SU-DHL-6 (cell line): Measurements from ENCODE around the gene ABCD3.
A peak's percentile ranks its signal among the peaks of the same experiment; 100 is the strongest.

Source experiments
- H2AFZ ChIP-seq: fragments of 200-600 bp; sonication (generic); 2 replicates; pipeline ENCODE4 v1.6.1; 2014; ENCODE audit warnings: low read depth, mild to moderate bottlenecking, moderate library complexity, mixed read lengths, antibody characterized with exemption, low read length; ENCODE audit not compliant: severe bottlenecking
- H3F3A ChIP-seq: fragments of 200-600 bp; shearing (Covaris generic); 2 replicates; pipeline ENCODE4 v1.6.0; 2016; ENCODE audit warnings: antibody characterized with exemption, mild to moderate bottlenecking; ENCODE audit not compliant: insufficient read depth
- H3K27ac ChIP-seq: fragments of 200-600 bp; sonication (generic); 2 replicates; pipeline ENCODE4 v1.5.1; 2016; ENCODE audit warnings: low read depth, mild to moderate bottlenecking, low read length, moderate library complexity, mixed read lengths
- H3K27me3 ChIP-seq: fragments of 200-600 bp; sonication (generic), shearing (Covaris generic); 2 replicates; pipeline ENCODE4 v1.6.0; 2014; ENCODE audit warnings: mild to moderate bottlenecking, low read length
- H3K36me3 ChIP-seq: fragments of 200-600 bp; sonication (generic); 2 replicates; pipeline ENCODE4 v1.6.1; 2014; ENCODE audit warnings: mild to moderate bottlenecking, low read length, mixed read lengths
- H3K4me2 ChIP-seq: fragments of 300-600, 200-600 bp; shearing (Covaris generic), sonication (generic); 2 replicates; pipeline ENCODE4 v1.6.0; 2014; ENCODE audit warnings: low read length, low read depth, mild to moderate bottlenecking; ENCODE audit not compliant: poor library complexity, severe bottlenecking
- H3K4me3 ChIP-seq: fragments of 200-600 bp; sonication (generic); 2 replicates; pipeline ENCODE4 v1.5.1; 2014; ENCODE audit warnings: antibody characterized with exemption, low read length, mild to moderate bottlenecking, mixed read lengths; ENCODE audit not compliant: insufficient read depth, poor library complexity, severe bottlenecking
- H3K79me2 ChIP-seq: fragments of 200-600 bp; sonication (generic); 2 replicates; pipeline ENCODE4 v1.6.1; 2014; ENCODE audit warnings: mild to moderate bottlenecking, low read length, moderate library complexity; ENCODE audit not compliant: insufficient read depth
- H3K9ac ChIP-seq: fragments of 200-600 bp; sonication (generic); 2 replicates; pipeline ENCODE4 v1.7.0; 2014; ENCODE audit warnings: mild to moderate bottlenecking, low read length
- H3K9me2 ChIP-seq: fragments of 200-600 bp; sonication (generic); replicated peaks from 2 replicates; pipeline ENCODE4 v1.6.1; 2014; ENCODE audit warnings: low read length; ENCODE audit not compliant: insufficient read depth
- H3K9me3 ChIP-seq: fragments of 200-600 bp; sonication (generic); 2 replicates; pipeline ENCODE4 v1.6.1; 2014; ENCODE audit warnings: low read length, mixed read lengths; ENCODE audit not compliant: insufficient read depth
- H4K20me1 ChIP-seq: fragments of 200-600 bp; sonication (generic); 2 replicates; pipeline ENCODE4 v1.6.1; 2014; ENCODE audit warnings: low read depth, mild to moderate bottlenecking, antibody characterized with exemption, low read length, moderate library complexity, mixed read lengths
- EZH2phosphoT487 ChIP-seq: fragments of 200-600 bp; sonication (generic), shearing (Covaris generic); conservative IDR thresholded peaks from 2 replicates; pipeline ENCODE4 v1.6.1; 2018; ENCODE audit warnings: mild to moderate bottlenecking, antibody characterized with exemption, low read length, moderate library complexity, mixed read lengths
- TF ChIP-seq, protein P1 (sequence below): fragments of 200-600 bp; sonication (generic); IDR thresholded peaks from one replicate; pipeline ENCODE4 v1.5.1; 2017; ENCODE audit warnings: antibody characterized with exemption, mild to moderate bottlenecking, low read length, moderate library complexity; ENCODE audit not compliant: insufficient read depth, poor library complexity, severe bottlenecking

ABCD3 gene

GRCh38 chr1:94384485-94385265 is 33.5 kb upstream of the ABCD3 start:
- Histone ChIP-seq H3K27ac (no peak overlapping the region), H3K4me2 (peak overlapping the region; percentile 1), H3K9me3 (peaks cover under 1% of the 10 kb centered on the region; the same call in 1 of the 2 replicates), H4K20me1 (no peaks in the 10 kb centered on the region), H3F3A (no peaks in the 10 kb centered on the region), H3K36me3 (no peaks in the 10 kb centered on the region), H2AFZ (peak overlapping the region; percentile 56), H3K79me2 (no peaks in the 10 kb centered on the region), H3K4me3 (no peak overlapping the region), H3K9ac (no peak overlapping the region), H3K27me3 (no peaks in the 10 kb centered on the region), H3K9me2 (no peaks in the 10 kb centered on the region)
- TF ChIP-seq, protein P1, sequence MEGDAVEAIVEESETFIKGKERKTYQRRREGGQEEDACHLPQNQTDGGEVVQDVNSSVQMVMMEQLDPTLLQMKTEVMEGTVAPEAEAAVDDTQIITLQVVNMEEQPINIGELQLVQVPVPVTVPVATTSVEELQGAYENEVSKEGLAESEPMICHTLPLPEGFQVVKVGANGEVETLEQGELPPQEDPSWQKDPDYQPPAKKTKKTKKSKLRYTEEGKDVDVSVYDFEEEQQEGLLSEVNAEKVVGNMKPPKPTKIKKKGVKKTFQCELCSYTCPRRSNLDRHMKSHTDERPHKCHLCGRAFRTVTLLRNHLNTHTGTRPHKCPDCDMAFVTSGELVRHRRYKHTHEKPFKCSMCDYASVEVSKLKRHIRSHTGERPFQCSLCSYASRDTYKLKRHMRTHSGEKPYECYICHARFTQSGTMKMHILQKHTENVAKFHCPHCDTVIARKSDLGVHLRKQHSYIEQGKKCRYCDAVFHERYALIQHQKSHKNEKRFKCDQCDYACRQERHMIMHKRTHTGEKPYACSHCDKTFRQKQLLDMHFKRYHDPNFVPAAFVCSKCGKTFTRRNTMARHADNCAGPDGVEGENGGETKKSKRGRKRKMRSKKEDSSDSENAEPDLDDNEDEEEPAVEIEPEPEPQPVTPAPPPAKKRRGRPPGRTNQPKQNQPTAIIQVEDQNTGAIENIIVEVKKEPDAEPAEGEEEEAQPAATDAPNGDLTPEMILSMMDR, result no peak
- no peak for TF ChIP-seq EZH2phosphoT487

GRCh38 chr1:94385308-94385929 is 32.8 kb upstream of the ABCD3 start:
- TF ChIP-seq, protein P1, result no peak
- no peak for TF ChIP-seq EZH2phosphoT487
- H3K9ac ChIP-seq, result no peak overlapping the region
- H3K4me2 ChIP-seq, result no peak overlapping the region
- no peaks in the 10 kb centered on the region for H3K9me2 ChIP-seq
- no peaks in the 10 kb centered on the region for H3F3A ChIP-seq
- H3K27me3 ChIP-seq, result no peaks in the 10 kb centered on the region
- H3K27ac ChIP-seq, result no peak overlapping the region
- no peaks in the 10 kb centered on the region for H4K20me1 ChIP-seq
- no peak overlapping the region for H3K4me3 ChIP-seq
- H3K79me2 ChIP-seq, result no peaks in the 10 kb centered on the region
- H3K9me3 ChIP-seq, result peaks cover 4% of the 10 kb centered on the region; the same call in 1 of the 2 replicates
- no peaks in the 10 kb centered on the region for H3K36me3 ChIP-seq
- H2AFZ ChIP-seq, result peak overlapping the region; percentile 56

DNA sequence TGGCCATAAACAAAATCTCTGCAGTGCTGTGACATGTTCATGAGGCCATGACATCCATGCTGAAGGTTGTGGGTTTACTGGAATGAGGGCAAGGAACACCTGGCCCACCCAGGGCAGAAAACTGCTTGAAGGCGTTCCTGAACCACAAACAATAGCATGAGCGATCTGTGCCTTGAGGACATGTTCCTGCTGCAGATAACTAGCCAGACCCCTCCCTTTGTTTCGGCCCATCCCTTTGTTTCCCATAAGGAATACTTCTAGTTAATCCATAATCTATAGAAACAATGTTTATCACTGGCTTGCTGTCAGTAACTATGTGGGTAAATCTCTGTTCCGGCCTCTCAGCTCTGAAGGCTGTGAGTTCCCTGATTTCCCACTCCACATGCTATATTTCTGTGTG is 28.9 kb upstream of the ABCD3 start:
- Histone ChIP-seq H3K9me3 (peaks cover 4% of the 10 kb centered on the region; the same call in 1 of the 2 replicates), H2AFZ (no peak overlapping the region), H3K9ac (no peak overlapping the region), H3K9me2 (no peaks in the 10 kb centered on the region), H3K79me2 (no peaks in the 10 kb centered on the region), H3F3A (no peaks in the 10 kb centered on the region), H3K4me2 (no peak overlapping the region), H3K27ac (no peak overlapping the region), H4K20me1 (no peaks in the 10 kb centered on the region), H3K27me3 (no peaks in the 10 kb centered on the region), H3K4me3 (no peak overlapping the region), H3K36me3 (no peaks in the 10 kb centered on the region)
- TF ChIP-seq EZH2phosphoT487, result no peak
- TF ChIP-seq, protein P1, result no peak
